ENCODE results near the gene G3BP2. TPM values are rescaled to one million over a fixed set of nuclear protein-coding genes. Genes with fewer than 3 reads are reported as not detected.

G3BP2 gene
- total and polyA plus RNA-seq, 8 donors: 7.8 to 51.0 (median 35.5) TPM

DNA sequence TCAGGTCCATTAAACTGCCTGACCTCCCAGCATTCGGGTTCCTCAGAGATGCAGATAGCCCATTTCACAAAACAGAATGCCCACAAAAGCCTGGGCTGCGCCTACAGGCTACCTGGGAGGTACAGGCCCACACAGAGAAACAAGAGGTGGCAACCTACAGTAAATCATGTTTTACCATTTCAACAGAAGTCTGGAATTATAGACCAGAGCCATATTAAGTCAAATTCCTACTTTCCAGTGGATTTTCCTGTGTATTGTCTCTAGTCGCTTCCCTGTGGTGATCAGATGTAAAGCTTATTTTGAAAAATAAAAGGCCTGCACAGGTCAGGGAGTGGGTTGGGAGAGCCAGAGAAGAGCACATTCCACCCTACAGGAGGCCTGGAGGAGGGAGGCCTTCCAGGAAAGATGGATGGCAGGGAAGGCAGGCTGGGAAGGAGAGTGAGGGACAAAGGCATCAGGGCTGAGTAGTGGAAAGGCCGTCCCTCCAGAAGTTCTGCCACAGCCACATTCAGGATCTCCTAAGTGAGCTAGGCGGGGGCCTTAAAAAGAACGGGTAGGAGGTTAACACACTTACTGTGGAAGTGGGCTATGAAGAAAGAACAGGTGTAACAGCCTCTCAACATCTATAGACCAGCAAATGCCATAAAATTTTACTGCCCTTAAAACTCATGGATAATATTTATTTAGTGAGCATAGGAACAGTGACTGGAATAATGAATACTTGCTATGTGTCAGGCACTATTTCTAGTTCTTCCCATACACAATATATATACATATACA is 32.2 kb upstream of the G3BP2 start:
- FAIRE-seq (no peak), DNase-seq (no peak), ATAC-seq (no peak)
- no peaks in the 10 kb centered on the region for H3K36me3 ChIP-seq
- intact Hi-C loops (cut with DNase I): no loop called here
- H3K27me3 ChIP-seq: no peaks in the 10 kb centered on the region
- no peak overlapping the region for H3K27ac ChIP-seq
- H3K4me1 ChIP-seq: no peaks in the 10 kb centered on the region
- TF ChIP-seq, protein P1, sequence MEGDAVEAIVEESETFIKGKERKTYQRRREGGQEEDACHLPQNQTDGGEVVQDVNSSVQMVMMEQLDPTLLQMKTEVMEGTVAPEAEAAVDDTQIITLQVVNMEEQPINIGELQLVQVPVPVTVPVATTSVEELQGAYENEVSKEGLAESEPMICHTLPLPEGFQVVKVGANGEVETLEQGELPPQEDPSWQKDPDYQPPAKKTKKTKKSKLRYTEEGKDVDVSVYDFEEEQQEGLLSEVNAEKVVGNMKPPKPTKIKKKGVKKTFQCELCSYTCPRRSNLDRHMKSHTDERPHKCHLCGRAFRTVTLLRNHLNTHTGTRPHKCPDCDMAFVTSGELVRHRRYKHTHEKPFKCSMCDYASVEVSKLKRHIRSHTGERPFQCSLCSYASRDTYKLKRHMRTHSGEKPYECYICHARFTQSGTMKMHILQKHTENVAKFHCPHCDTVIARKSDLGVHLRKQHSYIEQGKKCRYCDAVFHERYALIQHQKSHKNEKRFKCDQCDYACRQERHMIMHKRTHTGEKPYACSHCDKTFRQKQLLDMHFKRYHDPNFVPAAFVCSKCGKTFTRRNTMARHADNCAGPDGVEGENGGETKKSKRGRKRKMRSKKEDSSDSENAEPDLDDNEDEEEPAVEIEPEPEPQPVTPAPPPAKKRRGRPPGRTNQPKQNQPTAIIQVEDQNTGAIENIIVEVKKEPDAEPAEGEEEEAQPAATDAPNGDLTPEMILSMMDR (IDR thresholded peaks at IDR 0.05): no peak
- H3K4me3 ChIP-seq: no peak overlapping the region
- 95 to 97% methylated on average over 6 of the region's 6 CpGs for WGBS, 2 donors
- H3K9me3 ChIP-seq: no peaks in the 10 kb centered on the region

DNA sequence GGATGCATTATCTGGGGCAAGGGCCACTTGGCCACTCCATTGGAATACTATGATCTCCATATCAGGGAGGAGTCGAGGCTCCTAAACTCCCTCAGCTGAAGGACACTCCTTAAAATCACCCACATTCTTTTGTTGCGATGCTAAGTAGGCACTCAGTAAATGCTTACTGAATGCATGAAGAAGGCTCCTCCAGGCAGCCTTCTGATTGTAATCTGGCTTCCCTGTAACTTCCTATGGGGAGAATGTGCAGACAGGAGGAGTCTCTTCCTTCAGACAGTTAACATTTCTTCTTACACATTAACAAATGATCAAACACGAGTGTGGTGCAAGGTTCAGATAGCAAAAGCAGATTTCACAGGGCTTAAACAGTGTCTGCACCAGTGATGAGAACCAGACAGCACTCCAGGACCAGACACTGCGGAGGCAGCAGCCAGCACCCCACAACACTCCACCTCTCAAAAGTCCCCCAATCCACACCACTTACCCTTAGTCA is 29.8 kb upstream of the G3BP2 start:
- intact Hi-C loops (cut with DNase I): no loop called here
- 76 to 79% methylated on average over 4 of the region's 4 CpGs for WGBS, 2 donors
- no peak for DNase-seq

DNA sequence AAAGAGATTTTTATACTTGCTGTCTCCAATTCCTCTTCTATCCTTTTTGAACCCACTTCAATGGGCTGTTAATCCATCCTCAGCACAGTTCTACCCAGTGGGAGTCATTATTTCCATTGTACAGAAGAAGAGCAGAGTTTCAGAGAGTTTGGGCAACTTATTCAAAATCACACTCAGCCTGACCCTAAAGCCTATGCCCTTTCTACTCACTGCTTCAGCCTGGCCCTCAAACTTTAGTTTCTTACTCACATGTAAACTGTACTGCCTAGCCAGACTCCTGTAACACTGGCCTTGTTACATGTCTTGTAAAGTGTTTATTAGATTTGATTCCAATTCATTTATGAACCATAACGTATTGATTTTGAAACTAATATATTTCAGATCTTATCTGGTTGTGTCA is 26.1 kb upstream of the G3BP2 start:
- ATAC-seq: no peak
- Histone ChIP-seq H3K27me3 (no peaks in the 10 kb centered on the region), H3K9me3 (no peaks in the 10 kb centered on the region), H3K36me3 (no peaks in the 10 kb centered on the region), H3K4me3 (no peak overlapping the region), H3K4me1 (no peaks in the 10 kb centered on the region), H3K27ac (no peak overlapping the region)
- no peak for FAIRE-seq
- DNase-seq: no peak
- WGBS, 2 donors: 0% methylated on average over 1 of the region's 1 CpG
- TF ChIP-seq, protein P1 (IDR thresholded peaks at IDR 0.05): no peak
- intact Hi-C loops (cut with DNase I): no loop called here

More for the DNA sequence above, 29.8 kb upstream of the G3BP2 start:
- FAIRE-seq: no peak
- Histone ChIP-seq H3K36me3 (no peaks in the 10 kb centered on the region), H3K4me1 (no peaks in the 10 kb centered on the region), H3K4me3 (no peak overlapping the region), H3K27ac (no peak overlapping the region), H3K9me3 (no peaks in the 10 kb centered on the region), H3K27me3 (no peaks in the 10 kb centered on the region)
- TF ChIP-seq, protein P1 (IDR thresholded peaks at IDR 0.05): no peak
- no peak for ATAC-seq

DNA sequence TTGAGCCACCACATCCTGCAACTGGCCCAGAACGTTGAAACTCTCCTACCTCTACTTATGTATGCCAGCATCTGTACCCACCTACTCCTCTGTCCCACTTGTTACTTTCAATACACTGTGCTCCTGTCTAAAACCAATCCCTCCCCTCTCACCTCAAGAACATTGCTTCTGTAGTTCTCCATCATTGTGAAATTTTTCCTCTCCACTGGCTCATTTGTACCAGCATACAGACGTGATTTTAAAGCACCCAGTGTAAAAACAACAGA is 25.7 kb upstream of the G3BP2 start:
- FAIRE-seq (no peak), ATAC-seq (no peak)
- no peaks in the 10 kb centered on the region for H3K27me3 ChIP-seq

More for the DNA sequence above, 25.7 kb upstream of the G3BP2 start:
- TF ChIP-seq, protein P1 (IDR thresholded peaks at IDR 0.05): no peak
- DNase-seq: no peak
- Histone ChIP-seq H3K4me3 (no peak overlapping the region), H3K27ac (no peak overlapping the region), H3K4me1 (no peaks in the 10 kb centered on the region), H3K36me3 (no peaks in the 10 kb centered on the region), H3K9me3 (no peaks in the 10 kb centered on the region)
- intact Hi-C loops (cut with DNase I): no loop called here
- 74 to 89% methylated on average over 2 of the region's 2 CpGs for WGBS, 2 donors
